ENCODE results near the gene CLCF1.
"Not testable (repeated sequence)": the region's sequence is repeated elsewhere in the genome, so short reads cannot be mapped to it uniquely, and the experiment has no call there.

The CLCF1 gene

DNA sequence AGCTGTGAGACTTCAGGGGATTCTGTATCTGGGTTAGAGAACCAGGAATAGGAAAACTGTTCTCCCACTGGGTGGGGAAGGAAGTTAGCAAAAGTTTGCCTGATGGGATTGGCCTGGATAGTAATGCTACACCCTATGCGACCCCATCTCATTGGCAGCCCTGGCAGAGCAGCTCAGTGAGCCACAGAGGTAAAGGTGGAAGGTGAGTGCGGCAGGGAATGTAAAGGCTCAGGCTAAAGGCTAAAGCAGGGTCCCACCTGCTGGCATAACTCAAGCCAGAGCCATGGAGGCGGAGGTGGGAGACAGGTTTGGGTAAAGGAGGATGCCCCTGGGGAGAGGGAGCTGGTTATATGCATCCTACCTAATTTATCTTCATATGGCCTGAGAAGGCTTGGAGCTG, 51.3 kb downstream of the CLCF1 start:
- no peak for DNase-seq (ENCODE audit: low spot score)

GRCh38 chr11:67321313-67321871, 52.0 kb downstream of the CLCF1 start:
- no peak for DNase-seq (ENCODE audit: low spot score)

- DNase-seq (ENCODE audit: low spot score): no peak
Observed at GRCh38 chr11:67320691-67321090, 52.7 kb downstream of the CLCF1 start.

DNA sequence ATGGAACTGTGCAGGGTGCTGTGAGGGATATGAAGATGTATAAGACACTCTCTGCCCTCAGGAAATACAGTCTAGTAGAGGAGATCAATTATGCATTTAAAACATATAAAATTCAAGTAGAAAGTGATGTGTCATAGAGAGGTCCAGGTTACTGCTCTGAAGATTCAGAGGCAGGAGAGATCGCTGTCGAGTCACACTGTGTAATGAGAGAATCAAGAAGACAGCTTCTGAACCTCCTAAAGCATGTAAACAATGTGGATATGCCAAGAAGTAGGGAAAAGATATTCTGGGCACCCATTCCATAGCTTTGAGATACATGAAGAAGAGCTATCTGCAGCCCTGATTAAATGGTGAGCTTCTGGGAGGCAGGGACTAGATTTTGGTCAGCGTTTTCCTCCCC, 53.4 kb downstream of the CLCF1 start:
- DNase-seq (ENCODE audit: low spot score): no peak

DNA sequence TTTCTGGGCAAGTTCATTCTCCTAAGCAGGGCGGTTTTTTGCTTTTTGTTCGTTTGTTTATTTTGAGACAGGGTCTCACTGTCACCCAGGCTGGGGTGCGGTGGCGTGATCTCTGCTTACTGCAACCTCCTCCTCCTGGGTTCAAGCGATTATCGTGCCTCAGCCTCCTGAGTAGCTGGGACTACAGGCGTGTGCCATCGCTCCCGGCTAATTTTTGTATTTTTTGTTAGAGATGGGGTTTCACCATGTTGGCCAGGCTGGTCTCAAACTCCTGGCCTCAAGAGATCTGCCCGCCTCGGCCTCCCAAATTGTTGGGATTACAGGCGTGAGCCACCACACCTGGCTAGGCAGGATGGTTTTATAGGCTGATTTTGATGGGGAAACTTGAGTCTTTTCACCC, 54.5 kb downstream of the CLCF1 start:
- not testable (repeated sequence) for DNase-seq (ENCODE audit: low spot score)

GRCh38 chr11:67317888-67318555, 55.4 kb downstream of the CLCF1 start:
- DNase-seq (ENCODE audit: low spot score): no peak

- DNase-seq (ENCODE audit: low spot score): peak; percentile 99
Observed at GRCh38 chr11:67317205-67317887, 56.1 kb downstream of the CLCF1 start.

DNA sequence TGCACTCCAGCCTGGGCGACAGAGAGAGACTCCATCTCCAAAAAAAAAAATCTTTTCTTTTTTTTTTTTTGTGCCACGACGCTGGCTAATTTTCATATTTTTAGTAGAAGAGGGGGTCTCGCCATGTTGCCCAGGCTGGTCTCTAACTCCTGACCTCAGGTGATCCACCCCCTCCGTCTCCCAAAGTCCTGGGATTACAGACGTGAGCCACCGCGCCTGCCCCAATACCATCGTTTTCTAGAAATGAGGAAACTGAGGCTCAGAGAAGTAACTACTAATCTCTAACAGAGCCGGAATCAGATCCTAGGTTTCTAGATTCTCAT, 56.6 kb downstream of the CLCF1 start:
- DNase-seq (ENCODE audit: low spot score): no peak

- no peak for DNase-seq (ENCODE audit: low spot score)
Observed at GRCh38 chr11:67315325-67315909, 58.0 kb downstream of the CLCF1 start.

GRCh38 chr11:67314218-67314617, 59.2 kb downstream of the CLCF1 start:
- DNase-seq (ENCODE audit: low spot score): no peak
